HG03432 (cell line): ENCODE measurements around the gene CXXC5.
A peak's percentile ranks its signal among the peaks of the same experiment; 100 is the strongest.

ENCODE experiments used
- ATAC-seq: cut with Tn5 transposase; IDR thresholded peaks from one replicate; pipeline ENCODE4 v1.9.1; 2021; ENCODE audit warnings: mild to moderate bottlenecking, moderate library complexity; ENCODE audit not compliant: unreplicated experiment

Gene CXXC5

GRCh38 chr5:139638090-139638735 lies 9.9 kb upstream of the CXXC5 start:
- peak; percentile 20 for ATAC-seq

- ATAC-seq: no peak
These were observed 9.2 kb upstream of the CXXC5 start for GRCh38 chr5:139638736-139639618.

GRCh38 chr5:139639619-139640380 lies 8.3 kb upstream of the CXXC5 start:
- no peak for ATAC-seq

GRCh38 chr5:139640421-139641115 lies 7.6 kb upstream of the CXXC5 start:
- ATAC-seq: no peak

- ATAC-seq: no peak
These were observed 6.8 kb upstream of the CXXC5 start for GRCh38 chr5:139641116-139642080.

GRCh38 chr5:139642213-139642612 lies 5.9 kb upstream of the CXXC5 start:
- ATAC-seq: no peak

GRCh38 chr5:139642891-139643871 lies 5.0 kb upstream of the CXXC5 start:
- no peak for ATAC-seq

GRCh38 chr5:139644001-139644456 lies 4.1 kb upstream of the CXXC5 start:
- no peak for ATAC-seq

- ATAC-seq: no peak
These were observed 3.3 kb upstream of the CXXC5 start for GRCh38 chr5:139644646-139645429.

- ATAC-seq: no peak
These were observed 2.7 kb upstream of the CXXC5 start for GRCh38 chr5:139645430-139645871.

GRCh38 chr5:139646111-139646510 lies 2.0 kb upstream of the CXXC5 start:
- no peak for ATAC-seq

- no peak for ATAC-seq
These were observed 1.1 kb upstream of the CXXC5 start for GRCh38 chr5:139646912-139647505.

GRCh38 chr5:139647506-139648204 lies 494 bp upstream of the CXXC5 start:
- ATAC-seq: no peak

- ATAC-seq: no peak
These were observed 1.2 kb downstream of the CXXC5 start for GRCh38 chr5:139649082-139649991.

- ATAC-seq: no peak
These were observed 2.0 kb downstream of the CXXC5 start for GRCh38 chr5:139650031-139650688.
